Liver (tissue), 9 donors: ENCODE measurements around the gene ACOT7. TPM values are rescaled to one million over a fixed set of nuclear protein-coding genes. Genes with fewer than 3 reads are reported as not detected.

Experiments used
- DNase-seq: peaks from one replicate; pipeline ENCODE4 v3.0.0-alpha.2; 2017; ENCODE audit warnings: low spot score
- H3K27ac ChIP-seq, 2 donors: one replicate each; pipeline ENCODE4 v1.7.0; 2013; ENCODE audit warnings: inconsistent platforms in 2 of 2, low read length in 2 of 2, control low read depth in 1 of 2, low read depth in 1 of 2, mild to moderate bottlenecking in 1 of 2
- H3K27me3 ChIP-seq, 4 donors: one replicate each; pipeline versions ENCODE4 v1.6.1 to v1.7.0; 2013; ENCODE audit warnings: low read length in 3 of 4, inconsistent platforms in 1 of 4, mild to moderate bottlenecking in 1 of 4, moderate library complexity in 1 of 4; ENCODE audit not compliant: control insufficient read depth in 4 of 4, insufficient read depth in 4 of 4
- H3K36me3 ChIP-seq, 4 donors: one replicate each; pipeline versions ENCODE4 v1.6.1 to v1.7.0; 2013; ENCODE audit warnings: low read length in 3 of 4, mild to moderate bottlenecking in 3 of 4, low read depth in 1 of 4, moderate library complexity in 1 of 4; ENCODE audit not compliant: control insufficient read depth in 4 of 4, insufficient read depth in 3 of 4
- H3K4me1 ChIP-seq, 4 donors: one replicate each; pipeline versions ENCODE4 v1.6.1 to v1.7.0; 2013; ENCODE audit warnings: low read length in 3 of 4, mild to moderate bottlenecking in 3 of 4, moderate library complexity in 1 of 4; ENCODE audit not compliant: control insufficient read depth in 4 of 4, insufficient read depth in 4 of 4
- H3K4me3 ChIP-seq, 3 donors: one replicate each; pipeline versions ENCODE4 v1.6.1 to v1.7.0; 2013; ENCODE audit warnings: low read length in 3 of 3, control low read depth in 1 of 3, low read depth in 1 of 3, mild to moderate bottlenecking in 1 of 3
- H3K9ac ChIP-seq, 2 donors: one replicate each; pipeline ENCODE4 v1.7.0; 2013; ENCODE audit warnings: low read length in 2 of 2, mild to moderate bottlenecking in 2 of 2, moderate library complexity in 2 of 2, control low read depth in 1 of 2, low read depth in 1 of 2
- H3K9me3 ChIP-seq, 4 donors: one replicate each; pipeline versions ENCODE4 v1.6.1 to v1.7.0; 2013; ENCODE audit warnings: low read length in 3 of 4; ENCODE audit not compliant: control insufficient read depth in 4 of 4
- EGR1 ChIP-seq, 2 donors: IDR thresholded peaks; 2 replicates each; pipeline ENCODE4 v1.6.1; 2016 to 2018; ENCODE audit warnings: antibody characterized with exemption in 2 of 2, low read depth in 2 of 2
- FOXA1 ChIP-seq: IDR thresholded peaks from 2 replicates; pipeline ENCODE4 v1.6.1; 2016; ENCODE audit warnings: antibody characterized with exemption
- FOXA2 ChIP-seq: IDR thresholded peaks from 2 replicates; pipeline ENCODE4 v1.6.1; 2016; ENCODE audit warnings: antibody characterized with exemption
- GABPA ChIP-seq, 2 donors: IDR thresholded peaks in 1 of 2; conservative IDR thresholded peaks in 1 of 2; 2 replicates each; pipeline ENCODE4 v1.6.1; 2016; ENCODE audit warnings: antibody characterized with exemption in 2 of 2, mild to moderate bottlenecking in 1 of 2, moderate library complexity in 1 of 2
- HNF4G ChIP-seq: IDR thresholded peaks from 2 replicates; pipeline ENCODE4 v1.6.1; 2016; ENCODE audit warnings: antibody characterized with exemption
- JUND ChIP-seq, 2 donors: IDR thresholded peaks; 2 replicates each; pipeline ENCODE4 v1.6.1; 2016; ENCODE audit warnings: antibody characterized with exemption in 2 of 2
- NR2F2 ChIP-seq: IDR thresholded peaks from 2 replicates; pipeline ENCODE4 v1.6.1; 2016; ENCODE audit warnings: antibody characterized with exemption
- RAD21 ChIP-seq, 2 donors: IDR thresholded peaks; 2 replicates each; pipeline ENCODE4 v1.6.1; 2016; ENCODE audit warnings: antibody characterized with exemption in 2 of 2, mild to moderate bottlenecking in 2 of 2
- SP1 ChIP-seq: IDR thresholded peaks from 2 replicates; pipeline ENCODE4 v1.6.1; 2018; ENCODE audit warnings: antibody characterized with exemption, mild to moderate bottlenecking
- TAF1 ChIP-seq: conservative IDR thresholded peaks from 2 replicates; pipeline ENCODE4 v1.6.1; 2016; ENCODE audit warnings: antibody characterized with exemption, mild to moderate bottlenecking
- WGBS: extraction: QIAGEN DNeasy Blood & Tissue Kit; methylation state at CpG from one replicate; pipeline ENCODE4 v1.1.7; 2013; 5-methylcytosine and 5-hydroxymethylcytosine counted together
- polyA plus RNA-seq, 2 donors: library from polyadenylated mRNA; stranded (reverse) in 1 of 2; unstranded in 1 of 2; fragments of 200-250 nt in 1 of 2; fragments of >200 nt in 1 of 2; fragmentation: Nextera tagmentation in 1 of 2; extraction: Ambion mirVana in 1 of 2; gene quantifications; one replicate each; pipeline versions ENCODE4 v1.2.1 to v1.2.3, GENCODE V29; 2013 to 2015
- total RNA-seq, 2 donors: library from RNA; depleted of rRNA; stranded (reverse); fragments of >200 nt; gene quantifications; one replicate each; pipeline ENCODE4 v1.2.3, GENCODE V29; 2014
- TF ChIP-seq, protein P1 (sequence below): IDR thresholded peaks from 2 replicates; pipeline ENCODE4 v1.6.1; 2016; ENCODE audit warnings: antibody characterized with exemption
- TF ChIP-seq, protein P2 (sequence below): fragments of 150-350 bp; IDR thresholded peaks from 2 replicates; pipeline ENCODE4 v1.5.1; 2017; ENCODE audit warnings: improper control_type of control experiment, low read depth, low read length; ENCODE audit not compliant: missing input control
- TF ChIP-seq, protein P3 (sequence below): IDR thresholded peaks from 2 replicates; pipeline ENCODE4 v1.6.1; 2016; ENCODE audit warnings: antibody characterized with exemption, mild to moderate bottlenecking
- donor health status: healthy.
- donor health status: healthy.
- donor health status: healthy.
- donor health status: healthy.
- donor health status: healthy.

Gene ACOT7
- total and polyA plus RNA-seq, 4 donors = 8.7 to 14.4 (median 10.4) TPM

DNA sequence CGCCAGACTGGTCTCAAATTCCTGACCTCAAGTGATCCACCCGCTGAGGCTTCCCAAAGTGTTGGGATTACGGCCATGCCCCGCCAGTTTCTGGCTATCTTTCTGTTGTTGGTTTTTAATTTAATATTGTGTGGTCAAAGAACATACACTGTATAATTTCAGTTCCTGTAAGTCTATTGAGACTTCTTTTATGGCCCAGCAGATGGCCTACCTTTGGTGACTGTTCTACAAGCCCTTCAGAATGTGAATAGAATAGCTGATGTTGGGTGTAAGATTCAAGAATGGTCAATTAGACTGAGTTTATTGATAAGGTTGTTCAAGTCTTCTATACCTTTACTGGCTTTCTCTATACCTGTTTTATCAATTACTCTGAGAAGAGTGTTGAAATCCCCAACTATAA is 15.5 kb upstream of the ACOT7 start:
- TF ChIP-seq JUND (IDR thresholded peaks at IDR 0.05) (no peak), GABPA (IDR thresholded peaks at IDR 0.05 in 1 of 2, conservative IDR thresholded peaks at IDR 0.05 in 1 of 2) (no peak), SP1 (no peak), TAF1 (no peak), FOXA1 (no peak), NR2F2 (no peak), EGR1 (IDR thresholded peaks at IDR 0.05; ENCODE audit: low read depth in 2 of 2) (no peak)
- TF ChIP-seq, protein P1, sequence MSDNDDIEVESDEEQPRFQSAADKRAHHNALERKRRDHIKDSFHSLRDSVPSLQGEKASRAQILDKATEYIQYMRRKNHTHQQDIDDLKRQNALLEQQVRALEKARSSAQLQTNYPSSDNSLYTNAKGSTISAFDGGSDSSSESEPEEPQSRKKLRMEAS = no peak
- TF ChIP-seq, protein P2, sequence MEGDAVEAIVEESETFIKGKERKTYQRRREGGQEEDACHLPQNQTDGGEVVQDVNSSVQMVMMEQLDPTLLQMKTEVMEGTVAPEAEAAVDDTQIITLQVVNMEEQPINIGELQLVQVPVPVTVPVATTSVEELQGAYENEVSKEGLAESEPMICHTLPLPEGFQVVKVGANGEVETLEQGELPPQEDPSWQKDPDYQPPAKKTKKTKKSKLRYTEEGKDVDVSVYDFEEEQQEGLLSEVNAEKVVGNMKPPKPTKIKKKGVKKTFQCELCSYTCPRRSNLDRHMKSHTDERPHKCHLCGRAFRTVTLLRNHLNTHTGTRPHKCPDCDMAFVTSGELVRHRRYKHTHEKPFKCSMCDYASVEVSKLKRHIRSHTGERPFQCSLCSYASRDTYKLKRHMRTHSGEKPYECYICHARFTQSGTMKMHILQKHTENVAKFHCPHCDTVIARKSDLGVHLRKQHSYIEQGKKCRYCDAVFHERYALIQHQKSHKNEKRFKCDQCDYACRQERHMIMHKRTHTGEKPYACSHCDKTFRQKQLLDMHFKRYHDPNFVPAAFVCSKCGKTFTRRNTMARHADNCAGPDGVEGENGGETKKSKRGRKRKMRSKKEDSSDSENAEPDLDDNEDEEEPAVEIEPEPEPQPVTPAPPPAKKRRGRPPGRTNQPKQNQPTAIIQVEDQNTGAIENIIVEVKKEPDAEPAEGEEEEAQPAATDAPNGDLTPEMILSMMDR = no peak
- no peaks in the 10 kb centered on the region for H3K36me3 ChIP-seq
- H3K4me3 ChIP-seq = no peak overlapping the region
- 82% methylated on average over 4 of the region's 4 CpGs for WGBS
- no peak overlapping the region for H3K9ac ChIP-seq
- no peak for DNase-seq
- H3K27ac ChIP-seq = no peak overlapping the region
- peaks cover 0 to 4% (median 0%) of the 10 kb centered on the region in 4 donors for H3K27me3 ChIP-seq
- peaks cover 0 to 8% (median 4%) of the 10 kb centered on the region in 4 donors for H3K4me1 ChIP-seq
- no peaks in the 10 kb centered on the region for H3K9me3 ChIP-seq

DNA sequence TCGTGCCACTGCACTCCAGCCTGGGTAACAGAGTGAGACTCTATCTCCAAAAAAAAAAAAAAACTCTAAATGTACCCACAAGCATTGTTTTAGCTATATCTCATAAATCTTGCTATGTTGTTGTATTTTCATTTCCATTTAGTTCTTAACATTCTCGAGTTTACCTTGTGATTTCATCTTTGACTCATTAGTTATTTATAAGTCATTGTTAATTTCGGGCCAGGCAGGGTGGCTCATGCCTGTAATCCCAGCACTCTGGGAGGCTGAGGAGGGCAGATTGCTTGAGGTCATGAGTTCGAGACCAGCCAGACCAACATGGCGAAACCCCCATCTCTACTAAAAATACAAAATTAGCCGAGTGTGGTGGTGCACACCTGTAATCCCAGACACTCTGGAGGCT is 14.5 kb upstream of the ACOT7 start:
- H3K4me3 ChIP-seq = no peak overlapping the region
- 91% methylated on average over 6 of the region's 6 CpGs for WGBS
- no peaks in the 10 kb centered on the region for H3K9me3 ChIP-seq
- H3K27me3 ChIP-seq = peaks cover 0 to 4% (median 0%) of the 10 kb centered on the region in 4 donors
- peaks cover 0 to 8% (median 4%) of the 10 kb centered on the region in 4 donors for H3K4me1 ChIP-seq
- no peak overlapping the region for H3K27ac ChIP-seq
- H3K9ac ChIP-seq = no peak overlapping the region
- DNase-seq = no peak
- TF ChIP-seq, protein P1 = no peak
- TF ChIP-seq SP1 (no peak), FOXA2 (no peak), TAF1 (no peak), HNF4G (no peak), RAD21 (IDR thresholded peaks at IDR 0.05) (no peak), NR2F2 (no peak)
- TF ChIP-seq, protein P2 = no peak
- TF ChIP-seq, protein P3, sequence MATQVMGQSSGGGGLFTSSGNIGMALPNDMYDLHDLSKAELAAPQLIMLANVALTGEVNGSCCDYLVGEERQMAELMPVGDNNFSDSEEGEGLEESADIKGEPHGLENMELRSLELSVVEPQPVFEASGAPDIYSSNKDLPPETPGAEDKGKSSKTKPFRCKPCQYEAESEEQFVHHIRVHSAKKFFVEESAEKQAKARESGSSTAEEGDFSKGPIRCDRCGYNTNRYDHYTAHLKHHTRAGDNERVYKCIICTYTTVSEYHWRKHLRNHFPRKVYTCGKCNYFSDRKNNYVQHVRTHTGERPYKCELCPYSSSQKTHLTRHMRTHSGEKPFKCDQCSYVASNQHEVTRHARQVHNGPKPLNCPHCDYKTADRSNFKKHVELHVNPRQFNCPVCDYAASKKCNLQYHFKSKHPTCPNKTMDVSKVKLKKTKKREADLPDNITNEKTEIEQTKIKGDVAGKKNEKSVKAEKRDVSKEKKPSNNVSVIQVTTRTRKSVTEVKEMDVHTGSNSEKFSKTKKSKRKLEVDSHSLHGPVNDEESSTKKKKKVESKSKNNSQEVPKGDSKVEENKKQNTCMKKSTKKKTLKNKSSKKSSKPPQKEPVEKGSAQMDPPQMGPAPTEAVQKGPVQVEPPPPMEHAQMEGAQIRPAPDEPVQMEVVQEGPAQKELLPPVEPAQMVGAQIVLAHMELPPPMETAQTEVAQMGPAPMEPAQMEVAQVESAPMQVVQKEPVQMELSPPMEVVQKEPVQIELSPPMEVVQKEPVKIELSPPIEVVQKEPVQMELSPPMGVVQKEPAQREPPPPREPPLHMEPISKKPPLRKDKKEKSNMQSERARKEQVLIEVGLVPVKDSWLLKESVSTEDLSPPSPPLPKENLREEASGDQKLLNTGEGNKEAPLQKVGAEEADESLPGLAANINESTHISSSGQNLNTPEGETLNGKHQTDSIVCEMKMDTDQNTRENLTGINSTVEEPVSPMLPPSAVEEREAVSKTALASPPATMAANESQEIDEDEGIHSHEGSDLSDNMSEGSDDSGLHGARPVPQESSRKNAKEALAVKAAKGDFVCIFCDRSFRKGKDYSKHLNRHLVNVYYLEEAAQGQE = no peak
- H3K36me3 ChIP-seq = no peaks in the 10 kb centered on the region
